ENCODE results near the gene CHSY3.

DNA sequence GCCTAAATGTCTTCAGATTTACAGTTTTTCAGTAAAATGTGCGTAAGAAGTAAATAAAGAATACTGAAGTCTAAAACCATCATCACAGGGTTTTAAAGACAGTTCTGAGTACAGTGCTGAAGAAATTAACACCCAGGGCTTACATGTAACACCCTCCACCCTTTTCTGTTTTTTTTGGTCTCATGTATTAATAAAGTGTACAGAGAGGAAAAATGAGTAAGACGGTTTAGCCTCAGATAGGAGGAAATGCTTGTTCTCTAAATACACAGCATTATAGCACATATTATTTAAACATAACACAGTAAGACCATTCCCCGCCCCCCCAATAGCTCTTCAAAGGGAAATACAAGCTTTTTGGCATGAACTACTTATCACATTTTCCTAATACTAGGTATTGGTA is 119.3 kb downstream of the CHSY3 start:
- TF ChIP-seq, protein P1, sequence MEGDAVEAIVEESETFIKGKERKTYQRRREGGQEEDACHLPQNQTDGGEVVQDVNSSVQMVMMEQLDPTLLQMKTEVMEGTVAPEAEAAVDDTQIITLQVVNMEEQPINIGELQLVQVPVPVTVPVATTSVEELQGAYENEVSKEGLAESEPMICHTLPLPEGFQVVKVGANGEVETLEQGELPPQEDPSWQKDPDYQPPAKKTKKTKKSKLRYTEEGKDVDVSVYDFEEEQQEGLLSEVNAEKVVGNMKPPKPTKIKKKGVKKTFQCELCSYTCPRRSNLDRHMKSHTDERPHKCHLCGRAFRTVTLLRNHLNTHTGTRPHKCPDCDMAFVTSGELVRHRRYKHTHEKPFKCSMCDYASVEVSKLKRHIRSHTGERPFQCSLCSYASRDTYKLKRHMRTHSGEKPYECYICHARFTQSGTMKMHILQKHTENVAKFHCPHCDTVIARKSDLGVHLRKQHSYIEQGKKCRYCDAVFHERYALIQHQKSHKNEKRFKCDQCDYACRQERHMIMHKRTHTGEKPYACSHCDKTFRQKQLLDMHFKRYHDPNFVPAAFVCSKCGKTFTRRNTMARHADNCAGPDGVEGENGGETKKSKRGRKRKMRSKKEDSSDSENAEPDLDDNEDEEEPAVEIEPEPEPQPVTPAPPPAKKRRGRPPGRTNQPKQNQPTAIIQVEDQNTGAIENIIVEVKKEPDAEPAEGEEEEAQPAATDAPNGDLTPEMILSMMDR (IDR thresholded peaks at IDR 0.05): no peak
- TF ChIP-seq POLR2A (IDR thresholded peaks at IDR 0.05): no peak
